Esophagus squamous epithelium (tissue), 5 donors: ENCODE results near the gene KCNH5. TPM values are rescaled to one million over a fixed set of nuclear protein-coding genes. Genes with fewer than 3 reads are reported as not detected.

ENCODE experiments used
- DNase-seq: peaks from one replicate; lab custom pipeline; 2025; lab: John Stamatoyannopoulos, UW
- H3K27ac ChIP-seq, 4 donors: fragments of 200-600 bp; sonication (generic); one replicate each; pipeline ENCODE4 v1.5.1; 2016 to 2019; ENCODE audit warnings: mild to moderate bottlenecking in 1 of 4
- H3K27me3 ChIP-seq, 4 donors: fragments of 200-600 bp; sonication (generic); 1 replicate in 3 of 4; 2 replicates in 1 of 4; pipeline versions ENCODE4 v1.5.1 to v1.6.0; 2017 to 2021; ENCODE audit warnings: antibody characterized with exemption in 1 of 4
- H3K36me3 ChIP-seq, 3 donors: fragments of 200-600 bp; sonication (generic); one replicate each; pipeline ENCODE4 v1.5.1; 2016 to 2019
- H3K4me1 ChIP-seq, 3 donors: fragments of 200-600 bp; sonication (generic); one replicate each; pipeline ENCODE4 v1.5.1; 2017 to 2019
- H3K4me3 ChIP-seq, 4 donors: fragments of 200-600 bp; sonication (generic); 1 replicate in 3 of 4; 2 replicates in 1 of 4; pipeline ENCODE4 v1.5.1; 2016 to 2019; ENCODE audit warnings: mild to moderate bottlenecking in 2 of 4, moderate library complexity in 1 of 4
- H3K9me3 ChIP-seq, 3 donors: fragments of 200-600 bp; sonication (generic); one replicate each; pipeline ENCODE4 v1.5.1; 2016 to 2019
- CTCF ChIP-seq, 6 experiments: fragments of 450-650 bp in 4 of 6; fragments of 200-600 bp in 2 of 6; sonication (generic) in 2 of 6; IDR thresholded peaks; one replicate each; pipeline ENCODE4 v1.5.1; 2016 to 2019; ENCODE audit warnings: antibody characterized with exemption in 6 of 6, mild to moderate bottlenecking in 4 of 6, moderate library complexity in 4 of 6
- POLR2A ChIP-seq, 4 donors: fragments of 450-650 bp; IDR thresholded peaks; one replicate each; pipeline ENCODE4 v1.6.1; 2017; ENCODE audit warnings: antibody characterized with exemption in 4 of 4, mild to moderate bottlenecking in 4 of 4, moderate library complexity in 3 of 4
- WGBS, 2 donors: methylation state at CpG; one replicate each; pipeline ENCODE4 v1.1.5; 2018; 5-methylcytosine and 5-hydroxymethylcytosine counted together
- intact Hi-C: fragments of 100-400 bp; cut with DNase I; formaldehyde crosslinking; loops from one replicate; pipeline ENCODE4 v1.15.0; 2022
- total RNA-seq, 4 donors: library from RNA; depleted of rRNA; stranded (reverse); fragments of >200 nt; gene quantifications; one replicate each; pipeline ENCODE4 v1.1.0, GENCODE V29; 2016
- donor health status: DM: yes; HTN: yes; CAD: no.

Gene KCNH5
- total RNA-seq, 4 donors from 2014 or later = under 0.01 to 0.06 TPM; not detected in 2

GRCh38 chr14:62691647-62692489 is 353.4 kb downstream of the KCNH5 start:
- no peak for DNase-seq
- 20 to 53% methylated on average over 4 of the region's 4 CpGs for WGBS, 2 donors
- H3K27me3 ChIP-seq = no peaks in the 10 kb centered on the region

GRCh38 chr14:62689733-62690132 is 355.5 kb downstream of the KCNH5 start:
- Histone ChIP-seq H3K4me3 (no peak overlapping the region), H3K27ac (peak overlapping the region in 1 of 4 donors; percentile 85), H3K36me3 (no peaks in the 10 kb centered on the region), H3K4me1 (peaks cover 0 to 34% (median 7%) of the 10 kb centered on the region in 3 donors), H3K9me3 (no peaks in the 10 kb centered on the region), H3K27me3 (no peaks in the 10 kb centered on the region)
- DNase-seq = no peak
- intact Hi-C loops = no loop called here
- WGBS, 2 donors = 80 to 86% methylated on average over 1 of the region's 1 CpG
- TF ChIP-seq CTCF (IDR thresholded peaks at IDR 0.05) (no peak), POLR2A (IDR thresholded peaks at IDR 0.05) (no peak)

More at GRCh38 chr14:62691647-62692489, 353.4 kb downstream of the KCNH5 start:
- no peaks in the 10 kb centered on the region for H3K9me3 ChIP-seq
- peaks cover 0 to 34% (median 7%) of the 10 kb centered on the region in 3 donors for H3K4me1 ChIP-seq
- TF ChIP-seq POLR2A (IDR thresholded peaks at IDR 0.05) (no peak), CTCF (IDR thresholded peaks at IDR 0.05) (no peak)
- peak overlapping the region in 1 of 4 donors; percentile 27 for H3K4me3 ChIP-seq
- intact Hi-C loops = no loop called here
- H3K27ac ChIP-seq = peak overlapping the region; percentile 67 to 85 (median 80)
- H3K36me3 ChIP-seq = no peaks in the 10 kb centered on the region

GRCh38 chr14:62687818-62688217 is 357.4 kb downstream of the KCNH5 start:
- Histone ChIP-seq H3K36me3 (no peaks in the 10 kb centered on the region), H3K27ac (no peak overlapping the region), H3K4me1 (peaks cover 0 to 30% (median 7%) of the 10 kb centered on the region in 3 donors), H3K9me3 (no peaks in the 10 kb centered on the region), H3K4me3 (no peak overlapping the region), H3K27me3 (no peaks in the 10 kb centered on the region)
- DNase-seq = no peak
- intact Hi-C loops = no loop called here
- TF ChIP-seq POLR2A (IDR thresholded peaks at IDR 0.05) (no peak), CTCF (IDR thresholded peaks at IDR 0.05) (no peak)
- WGBS, 2 donors = 86 to 88% methylated on average over 2 of the region's 2 CpGs

- H3K27me3 ChIP-seq = no peaks in the 10 kb centered on the region
- WGBS, 2 donors = 68 to 72% methylated on average over 2 of the region's 2 CpGs
- intact Hi-C loops = no loop called here
Measured at GRCh38 chr14:62684376-62684775, 360.9 kb downstream of the KCNH5 start.

More at GRCh38 chr14:62684376-62684775, 360.9 kb downstream of the KCNH5 start:
- Histone ChIP-seq H3K27ac (no peak overlapping the region), H3K9me3 (no peaks in the 10 kb centered on the region), H3K4me1 (no peaks in the 10 kb centered on the region), H3K36me3 (no peaks in the 10 kb centered on the region), H3K4me3 (no peak overlapping the region)
- TF ChIP-seq CTCF (IDR thresholded peaks at IDR 0.05) (no peak), POLR2A (IDR thresholded peaks at IDR 0.05) (no peak)
- DNase-seq = no peak
